ENCODE data around the gene RFX4. TPM values are rescaled to one million over a fixed set of nuclear protein-coding genes. Genes with fewer than 3 reads are reported as not detected.

The RFX4 gene
- total and polyA plus RNA-seq, 2 of the 13 experiments (the other 11 are each of a cell fraction or from before 2014, with no cell fraction given), result not detected

- ChIA-PET CTCF (ENCODE audit: low intra/inter-chr PET ratio, low total read pairs) (no interaction called here), POLR2A (no interaction called here)
- Histone ChIP-seq H3K4me1 (ENCODE audit: insufficient read depth, low read length) (no peaks in the 10 kb centered on the region), H3K9me3 (ENCODE audit: low read length) (no peaks in the 10 kb centered on the region), H2AFZ (ENCODE audit: low read length) (no peak overlapping the region), H3K27ac (ENCODE audit: extremely low read length, insufficient read depth, low read length) (no peak overlapping the region), H3K36me3 (replicated peaks in 1 of 2; ENCODE audit: control insufficient read depth in 1 of 2, insufficient read depth in 2 of 2, low read length in 2 of 2) (no peaks in the 10 kb centered on the region), H3K9ac (ENCODE audit: insufficient read depth, low read depth, low read length) (no peak overlapping the region), H3K4me2 (ENCODE audit: low read depth, low read length) (no peak overlapping the region), H4K20me1 (ENCODE audit: insufficient read depth, low read length) (no peaks in the 10 kb centered on the region), H3K27me3 (ENCODE audit: control insufficient read depth in 1 of 2, insufficient read depth in 2 of 2, low read length in 2 of 2) (peaks cover 3 to 15% of the 10 kb centered on the region in 2 experiments; a peak in 3 of 5 replicates), H3K79me2 (ENCODE audit: insufficient read depth, low read length) (no peaks in the 10 kb centered on the region), H3K4me3 (replicated peaks in 1 of 3; ENCODE audit: insufficient read depth in 1 of 3, low read depth in 2 of 3, low read length in 3 of 3) (no peak overlapping the region)
- no TSS peak for BruUV-seq (replicated peaks)
- FAIRE-seq (no peak), DNase-seq (ENCODE audit: low spot score) (no peak), ATAC-seq (no peak)
- in situ Hi-C loops (cut with HindIII; ENCODE audit: extremely low pct_ligation_motif_present, low pct_unique_long_range_greater_than_20kb), result no loop called here
- intact Hi-C loops (cut with micrococcal nuclease; ENCODE audit: unreplicated experiment), result no loop called here
- TF ChIP-seq FOXJ3 (CRISPR knock-in tag; IDR thresholded peaks at IDR 0.05; ENCODE audit: borderline replicate concordance), result no peak
- TF ChIP-seq BCL6 (CRISPR knock-in tag; IDR thresholded peaks at IDR 0.05), result no peak
- TF ChIP-seq TAF1 (CRISPR knock-in tag; IDR thresholded peaks at IDR 0.05), result no peak
- no peak for TF ChIP-seq ZNF44 (CRISPR knock-in tag; IDR thresholded peaks at IDR 0.05)
These were observed 9.6 kb upstream of the RFX4 start for GRCh38 chr12:106573239-106573638.

- Histone ChIP-seq H3K9ac (ENCODE audit: insufficient read depth, low read depth, low read length) (no peak overlapping the region), H2AFZ (ENCODE audit: low read length) (no peak overlapping the region), H3K4me3 (replicated peaks in 1 of 3; ENCODE audit: insufficient read depth in 1 of 3, low read depth in 2 of 3, low read length in 3 of 3) (no peak overlapping the region), H3K36me3 (replicated peaks in 1 of 2; ENCODE audit: control insufficient read depth in 1 of 2, insufficient read depth in 2 of 2, low read length in 2 of 2) (no peaks in the 10 kb centered on the region), H3K79me2 (ENCODE audit: insufficient read depth, low read length) (no peaks in the 10 kb centered on the region), H4K20me1 (ENCODE audit: insufficient read depth, low read length) (no peaks in the 10 kb centered on the region), H3K27me3 (ENCODE audit: control insufficient read depth in 1 of 2, insufficient read depth in 2 of 2, low read length in 2 of 2) (peaks cover 8 to 37% of the 10 kb centered on the region in 2 experiments), H3K4me1 (ENCODE audit: insufficient read depth, low read length) (no peaks in the 10 kb centered on the region), H3K27ac (ENCODE audit: extremely low read length, insufficient read depth, low read length) (no peak overlapping the region), H3K4me2 (ENCODE audit: low read depth, low read length) (no peak overlapping the region), H3K9me3 (ENCODE audit: low read length) (no peaks in the 10 kb centered on the region)
- FAIRE-seq, result no peak
- intact Hi-C loops (cut with micrococcal nuclease; ENCODE audit: unreplicated experiment) (no loop called here), in situ Hi-C loops (cut with HindIII; ENCODE audit: extremely low pct_ligation_motif_present, low pct_unique_long_range_greater_than_20kb) (no loop called here)
- ChIA-PET POLR2A (no interaction called here), CTCF (ENCODE audit: low intra/inter-chr PET ratio, low total read pairs) (no interaction called here)
- BruUV-seq (replicated peaks), result no TSS peak
- no peak for DNase-seq (ENCODE audit: low spot score)
- TF ChIP-seq ZNF292 (CRISPR knock-in tag; IDR thresholded peaks at IDR 0.05; ENCODE audit: borderline replicate concordance, low read depth), result no peak
- ATAC-seq, result no peak
- 6% methylated on average over 2 of the region's 2 CpGs for WGBS (ENCODE audit: low lambda C conversion rate)
These were observed 6.0 kb upstream of the RFX4 start for GRCh38 chr12:106576848-106577247.
